ENCODE measurements around the gene MARCO. TPM values are rescaled to one million over a fixed set of nuclear protein-coding genes. Genes with fewer than 3 reads are reported as not detected.

The MARCO gene
- total RNA-seq, 1 experiment from 2014 or later = 0.54 TPM

GRCh38 chr2:118954297-118955060, 12.5 kb downstream of the MARCO start:
- ChIA-PET RAD21 (ENCODE audit: low non-redundant PET in 1 of 2, low total read pairs in 2 of 2, uncharacterized antibody in 2 of 2, unreplicated experiment in 2 of 2) (no interaction called here), POLR2A (no interaction called here), CTCF (no interaction called here)
- DNase-seq (ENCODE audit: low read depth, low spot score) = no peak
- no peaks in the 10 kb centered on the region for H3K79me2 ChIP-seq (ENCODE audit: insufficient read depth, low read length)
- intact Hi-C loops (cut with micrococcal nuclease) = no loop called here
- TF ChIP-seq CBX3 (IDR thresholded peaks at IDR 0.05; ENCODE audit: low read depth) (no peak), POLR2AphosphoS5 (IDR thresholded peaks at IDR 0.05; ENCODE audit: low read depth, low read length) (no peak), CTCF (IDR thresholded peaks at IDR 0.05 in 2 of 3, conservative IDR thresholded peaks at IDR 0.05 in 1 of 3; ENCODE audit: borderline replicate concordance in 1 of 3, insufficient read depth in 1 of 3, low read depth in 2 of 3, low read length in 2 of 3) (no peak), ZNF274 (IDR thresholded peaks at IDR 0.05; ENCODE audit: low read depth, low read length) (no peak), YY1 (IDR thresholded peaks at IDR 0.05; ENCODE audit: extremely low read depth, insufficient replicate concordance, low read depth, low read length) (no peak), TCF7L2 (IDR thresholded peaks at IDR 0.05; ENCODE audit: borderline replicate concordance, extremely low read depth, insufficient read depth, insufficient read length) (no peak), ZBTB33 (IDR thresholded peaks at IDR 0.05; ENCODE audit: extremely low read depth, insufficient replicate concordance, low read length) (no peak), EZH2 (IDR thresholded peaks at IDR 0.05) (no peak), JUND (IDR thresholded peaks at IDR 0.05) (no peak), EZH2phosphoT487 (IDR thresholded peaks at IDR 0.05; ENCODE audit: borderline replicate concordance) (no peak), CEBPB (IDR thresholded peaks at IDR 0.05; ENCODE audit: low read depth) (no peak), FOSL1 (IDR thresholded peaks at IDR 0.05; ENCODE audit: low read depth) (no peak), ATF3 (IDR thresholded peaks at IDR 0.05) (no peak), SP1 (IDR thresholded peaks at IDR 0.05; ENCODE audit: low read depth) (no peak), EGR1 (IDR thresholded peaks at IDR 0.05; ENCODE audit: low read depth) (no peak), MAX (IDR thresholded peaks at IDR 0.05) (no peak), ZFX (IDR thresholded peaks at IDR 0.05) (no peak), SRF (IDR thresholded peaks at IDR 0.05; ENCODE audit: low read depth) (no peak)
- BruUV-seq (replicated peaks) = no TSS peak
- H3K9me2 ChIP-seq (ENCODE audit: insufficient read depth) = no peaks in the 10 kb centered on the region
- H3K4me2 ChIP-seq (ENCODE audit: low read length) = no peak overlapping the region
- H3K27ac ChIP-seq (ENCODE audit: low read depth, low read length) = no peak overlapping the region
- H3K4me3 ChIP-seq (replicated peaks in 1 of 2; ENCODE audit: low read depth in 1 of 2, low read length in 2 of 2) = no peak overlapping the region
- H3K9me3 ChIP-seq (ENCODE audit: control insufficient read depth in 1 of 2, insufficient read depth in 1 of 2, low read depth in 1 of 2, low read length in 2 of 2) = no peaks in the 10 kb centered on the region
- H3K36me3 ChIP-seq (ENCODE audit: control insufficient read depth in 1 of 2, insufficient read depth in 2 of 2, low read length in 2 of 2) = no peaks in the 10 kb centered on the region
- no peaks in the 10 kb centered on the region for H4K20me1 ChIP-seq (ENCODE audit: insufficient read depth)
- H3K4me1 ChIP-seq (ENCODE audit: control insufficient read depth in 1 of 2, insufficient read depth in 2 of 2, low read length in 2 of 2) = peaks cover 0 to 8% of the 10 kb centered on the region in 2 experiments; a peak in 1 of 4 replicates
- H3K9ac ChIP-seq (ENCODE audit: low read length) = no peak overlapping the region
- peaks cover 5% of the 10 kb centered on the region; the same call in 1 of the 2 replicates for H3K27me3 ChIP-seq (ENCODE audit: insufficient read depth, low read length)
- ATAC-seq = no peak
- H2AFZ ChIP-seq (ENCODE audit: low read depth, low read length, poor library complexity, severe bottlenecking) = no peak overlapping the region

All from HCT116 (cell line).